B cell (primary cell): ENCODE data around the gene PELI2. TPM values are rescaled to one million over a fixed set of nuclear protein-coding genes. Genes with fewer than 3 reads are reported as not detected.

Experiments
- ATAC-seq: fragments of 200-7000 bp; cut with Tn5 transposase; one replicate; pipeline ENCODE4 v1.10.0; 2021; ENCODE audit warnings: low read depth, mild to moderate bottlenecking, moderate number of reproducible peaks, moderate library complexity
- CTCF ChIA-PET: fragments of 350-600 bp; sonication (Branson Sonifier 250); formaldehyde crosslinking; loops from one replicate; lab custom pipeline; 2021; ENCODE audit warnings: antibody characterized with exemption, inconsistent platforms; lab: Charles Lee
- POLR2A ChIA-PET: fragments of 350-600 bp; sonication (Branson Sonifier 250); formaldehyde crosslinking; loops from one replicate; lab custom pipeline; 2021; ENCODE audit warnings: antibody characterized with exemption; lab: Charles Lee
- DNase-seq: peaks from one replicate; pipeline ENCODE4 v3.0.0; 2013
- H2AFZ ChIP-seq: 2 replicates; pipeline ENCODE4 v1.6.1; 2012; ENCODE audit warnings: mild to moderate bottlenecking, low read depth, low read length; ENCODE audit not compliant: insufficient read depth, poor library complexity, severe bottlenecking
- H3K27ac ChIP-seq, 2 donors: 1 replicate in 1 of 2; 2 replicates in 1 of 2; pipeline ENCODE4 v1.5.1; 2012 to 2013; ENCODE audit warnings: low read length in 2 of 2, mild to moderate bottlenecking in 2 of 2, moderate library complexity in 1 of 2
- H3K27me3 ChIP-seq, 4 experiments: fragments of 200-600 bp in 1 of 4; sonication (generic) in 1 of 4; replicated peaks in 1 of 4; 1 replicate in 2 of 4; 2 replicates in 2 of 4; pipeline versions ENCODE4 v1.6.1 to v1.7.0; 2013 to 2016; ENCODE audit warnings: low read length in 3 of 4, mild to moderate bottlenecking in 2 of 4, mixed read lengths in 1 of 4, moderate library complexity in 1 of 4; ENCODE audit not compliant: insufficient read depth in 4 of 4, control insufficient read depth in 3 of 4; ENCODE audit errors: control extremely low read depth in 1 of 4
- H3K36me3 ChIP-seq, 2 experiments: replicated peaks in 1 of 2; 1 replicate in 1 of 2; 2 replicates in 1 of 2; pipeline versions ENCODE4 v1.6.1 to v1.7.1; 2013; ENCODE audit warnings: low read length in 1 of 2; ENCODE audit not compliant: insufficient read depth in 2 of 2, control insufficient read depth in 1 of 2; ENCODE audit errors: control extremely low read depth in 1 of 2, extremely low read depth in 1 of 2
- H3K4me1 ChIP-seq, 2 donors: fragments of 200-600 bp in 1 of 2; sonication (generic) in 1 of 2; 1 replicate in 1 of 2; 2 replicates in 1 of 2; pipeline versions ENCODE4 v1.5.1 to v1.6.1; 2013 to 2017; ENCODE audit warnings: low read length in 2 of 2; ENCODE audit not compliant: control insufficient read depth in 2 of 2, insufficient read depth in 2 of 2
- H3K4me2 ChIP-seq: replicated peaks from 2 replicates; pipeline ENCODE3; 2012; ENCODE audit warnings: mild to moderate bottlenecking, low read depth, low read length; ENCODE audit not compliant: poor library complexity, severe bottlenecking
- H3K4me3 ChIP-seq, 5 experiments: fragments of 200-600 bp in 1 of 5; sonication (generic) in 1 of 5; 1 replicate in 3 of 5; 2 replicates in 2 of 5; pipeline versions ENCODE4 v1.5.1 to v1.7.0; 2011 to 2016; ENCODE audit warnings: low read length in 4 of 5, mild to moderate bottlenecking in 4 of 5, low read depth in 2 of 5, control low read depth in 1 of 5, moderate library complexity in 1 of 5; ENCODE audit not compliant: insufficient read depth in 1 of 5; ENCODE audit errors: control extremely low read depth in 1 of 5, extremely low read depth in 1 of 5
- H3K79me2 ChIP-seq: fragments of 200-600 bp; sonication (generic); one replicate; pipeline ENCODE4 v1.6.0; 2016; ENCODE audit warnings: low read length; ENCODE audit not compliant: control insufficient read depth, insufficient read depth
- H3K9ac ChIP-seq: fragments of 200-600 bp; sonication (generic); 2 replicates; pipeline ENCODE4 v1.6.1; 2017; ENCODE audit warnings: mild to moderate bottlenecking, low read length, moderate library complexity
- H3K9me3 ChIP-seq, 3 donors: one replicate each; pipeline versions ENCODE4 v1.6.1 to v1.7.1; 2013; ENCODE audit warnings: low read length in 2 of 3; ENCODE audit not compliant: control insufficient read depth in 2 of 3, insufficient read depth in 1 of 3; ENCODE audit errors: control extremely low read depth in 1 of 3
- H4K20me1 ChIP-seq: 2 replicates; pipeline ENCODE4 v1.6.0; 2012; ENCODE audit warnings: mild to moderate bottlenecking, low read length; ENCODE audit not compliant: insufficient read depth, control insufficient read depth, poor library complexity, severe bottlenecking
- H3K27ac Mint-ChIP-seq: one replicate; pipeline ENCODE4 v1.8.0; 2021; ENCODE audit warnings: mixed read lengths
- H3K27me3 Mint-ChIP-seq: one replicate; pipeline ENCODE4 v1.8.0; 2021; ENCODE audit warnings: mixed read lengths
- H3K4me1 Mint-ChIP-seq: one replicate; pipeline ENCODE4 v1.8.0; 2021; ENCODE audit warnings: mixed read lengths
- H3K4me3 Mint-ChIP-seq: one replicate; pipeline ENCODE4 v1.8.0; 2021; ENCODE audit warnings: mixed read lengths
- H3K9me3 Mint-ChIP-seq: one replicate; pipeline ENCODE4 v1.8.0; 2022; ENCODE audit warnings: mixed read lengths; ENCODE audit not compliant: insufficient read depth
- EZH2 ChIP-seq: IDR thresholded peaks from 2 replicates; pipeline ENCODE4 v1.6.1; 2012; ENCODE audit warnings: borderline replicate concordance, low read depth, mild to moderate bottlenecking, moderate library complexity, low read length; ENCODE audit not compliant: insufficient read depth, poor library complexity, severe bottlenecking
- WGBS: methylation state at CpG from one replicate; pipeline ENCODE4 v1.1.5; 2013; ENCODE audit warnings: missing lambda C conversion rate; ENCODE audit not compliant: insufficient coverage; 5-methylcytosine and 5-hydroxymethylcytosine counted together
- intact Hi-C: fragments of 100-400 bp; cut with micrococcal nuclease; formaldehyde crosslinking; loops from one replicate; pipeline ENCODE4 v1.10.0; 2022
- polyA plus RNA-seq: library from polyadenylated mRNA; depleted of rRNA; stranded (reverse); fragments of >200 nt; gene quantifications from 2 replicates; pipeline ENCODE4 v1.2.3, GENCODE V29; 2012
- total RNA-seq, 2 donors: library from RNA; stranded (reverse); fragments of 120-200 nt in 1 of 2; gene quantifications; 1 replicate in 1 of 2; 2 replicates in 1 of 2; pipeline versions ENCODE4 v1.2.3 to v1.2.4, GENCODE V29; 2013 to 2022
- TF ChIP-seq, protein P1 (sequence below): fragments of 200-600 bp; IDR thresholded peaks from one replicate; pipeline ENCODE4 v1.8.0; 2022; ENCODE audit warnings: antibody characterized with exemption, mild to moderate bottlenecking

The PELI2 gene
- total and polyA plus RNA-seq, 2 donors (not counting 1 experiment from before 2014, with no cell fraction given), result 5.7 to 13.4 TPM

DNA sequence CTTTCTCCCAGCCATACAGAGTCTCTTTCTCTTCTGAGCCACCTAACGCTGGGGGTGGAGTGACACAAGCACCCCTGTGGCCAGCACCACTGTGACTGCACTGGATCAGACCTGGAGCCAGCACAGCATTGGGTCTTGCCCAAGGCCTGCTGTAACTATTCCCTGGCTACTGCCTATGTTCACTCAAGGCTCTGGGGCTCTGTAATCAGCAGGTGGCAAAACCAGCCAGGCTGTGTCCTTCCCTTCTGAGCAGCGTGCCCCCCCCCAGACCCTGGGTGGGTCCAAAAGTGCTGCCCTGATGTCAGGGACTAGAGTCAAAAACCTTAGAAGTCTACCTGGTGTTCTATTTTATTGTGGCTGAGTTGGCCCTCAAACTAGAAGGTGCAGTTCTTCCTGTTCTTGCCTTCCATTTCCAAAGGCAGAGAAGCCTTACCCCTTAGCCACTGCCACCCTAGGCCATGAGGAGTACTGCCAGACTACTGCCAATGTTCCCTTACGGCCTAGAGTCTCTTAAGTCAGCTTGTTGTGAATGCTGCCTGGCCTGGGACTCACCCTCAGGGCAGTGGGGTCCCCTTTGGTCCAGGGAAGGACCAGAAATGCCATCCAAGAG lies 49.9 kb downstream of the PELI2 start:
- Histone ChIP-seq H2AFZ (no peak overlapping the region), H3K4me2 (no peak overlapping the region), H3K79me2 (peaks cover 79% of the 10 kb centered on the region), H3K27ac (no peak overlapping the region), H3K9ac (no peak overlapping the region), H3K4me1 (peaks cover 0 to 11% of the 10 kb centered on the region in 2 donors), H3K36me3 (no peaks in the 10 kb centered on the region), H3K9me3 (peaks cover 3 to 17% (median 14%) of the 10 kb centered on the region in 3 donors), H3K4me3 (no peak overlapping the region), H4K20me1 (peaks cover 37% of the 10 kb centered on the region), H3K27me3 (no peaks in the 10 kb centered on the region)
- DNase-seq, result no peak
- intact Hi-C loops, result no loop called here
- no peak for TF ChIP-seq EZH2
- TF ChIP-seq, protein P1, sequence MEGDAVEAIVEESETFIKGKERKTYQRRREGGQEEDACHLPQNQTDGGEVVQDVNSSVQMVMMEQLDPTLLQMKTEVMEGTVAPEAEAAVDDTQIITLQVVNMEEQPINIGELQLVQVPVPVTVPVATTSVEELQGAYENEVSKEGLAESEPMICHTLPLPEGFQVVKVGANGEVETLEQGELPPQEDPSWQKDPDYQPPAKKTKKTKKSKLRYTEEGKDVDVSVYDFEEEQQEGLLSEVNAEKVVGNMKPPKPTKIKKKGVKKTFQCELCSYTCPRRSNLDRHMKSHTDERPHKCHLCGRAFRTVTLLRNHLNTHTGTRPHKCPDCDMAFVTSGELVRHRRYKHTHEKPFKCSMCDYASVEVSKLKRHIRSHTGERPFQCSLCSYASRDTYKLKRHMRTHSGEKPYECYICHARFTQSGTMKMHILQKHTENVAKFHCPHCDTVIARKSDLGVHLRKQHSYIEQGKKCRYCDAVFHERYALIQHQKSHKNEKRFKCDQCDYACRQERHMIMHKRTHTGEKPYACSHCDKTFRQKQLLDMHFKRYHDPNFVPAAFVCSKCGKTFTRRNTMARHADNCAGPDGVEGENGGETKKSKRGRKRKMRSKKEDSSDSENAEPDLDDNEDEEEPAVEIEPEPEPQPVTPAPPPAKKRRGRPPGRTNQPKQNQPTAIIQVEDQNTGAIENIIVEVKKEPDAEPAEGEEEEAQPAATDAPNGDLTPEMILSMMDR, result no peak
- 94% methylated on average over 3 of the region's 3 CpGs for WGBS
- Mint-ChIP-seq H3K9me3 (peaks cover 27% of the 10 kb centered on the region), H3K4me3 (no peak overlapping the region), H3K27me3 (no peaks in the 10 kb centered on the region), H3K4me1 (peaks cover 18% of the 10 kb centered on the region), H3K27ac (no peak overlapping the region)
- ChIA-PET POLR2A (no interaction called here), CTCF (no interaction called here)
- no peak for ATAC-seq

DNA sequence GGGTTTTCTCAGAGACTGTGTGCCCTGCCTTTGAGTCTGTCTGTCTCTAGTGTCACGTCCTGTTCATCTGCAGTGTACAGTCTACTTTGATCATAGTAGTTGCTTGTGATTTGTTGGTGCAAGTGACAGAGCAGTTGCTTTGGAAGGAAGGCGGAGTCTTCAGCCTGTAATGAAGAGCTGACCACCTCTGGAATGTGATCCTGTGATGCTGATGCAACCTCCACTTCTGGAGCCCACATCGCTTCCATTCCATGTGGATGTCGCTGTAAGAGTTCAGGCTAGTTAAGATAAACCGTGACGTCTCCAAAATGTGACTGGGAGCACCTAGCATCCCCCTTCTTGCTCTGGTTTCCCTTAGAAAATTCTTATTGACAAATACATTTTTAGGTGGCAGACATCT lies 51.8 kb downstream of the PELI2 start:
- H3K9ac ChIP-seq, result no peak overlapping the region
- H3K4me1 Mint-ChIP-seq, result peaks cover 31% of the 10 kb centered on the region
- no peak overlapping the region for H3K27ac Mint-ChIP-seq
- ATAC-seq (no peak), DNase-seq (no peak)
- WGBS, result 85% methylated on average over 4 of the region's 6 CpGs
- no peak overlapping the region for H3K4me3 ChIP-seq
- no peaks in the 10 kb centered on the region for H3K27me3 Mint-ChIP-seq
- H3K4me1 ChIP-seq, result peaks cover 0 to 15% of the 10 kb centered on the region in 2 donors
- no peak overlapping the region for H3K4me3 Mint-ChIP-seq
- TF ChIP-seq, protein P1, result no peak
- no peak for TF ChIP-seq EZH2
- no peak overlapping the region for H2AFZ ChIP-seq
- intact Hi-C loops, result no loop called here
- H3K36me3 ChIP-seq, result no peaks in the 10 kb centered on the region
- H3K9me3 ChIP-seq, result peaks cover 3 to 14% (median 13%) of the 10 kb centered on the region in 3 donors
- no peaks in the 10 kb centered on the region for H3K27me3 ChIP-seq
- POLR2A ChIA-PET, result no interaction called here
- H3K4me2 ChIP-seq, result no peak overlapping the region
- peaks cover 71% of the 10 kb centered on the region for H3K79me2 ChIP-seq
- CTCF ChIA-PET, result interaction anchor here (0.6 kb wide), 1 partner anchor 978 kb away, joined by 3 read pairs; no protein-coding TSS in a partner anchor
- H3K9me3 Mint-ChIP-seq, result peaks cover 10% of the 10 kb centered on the region
- H4K20me1 ChIP-seq, result peaks cover 47% of the 10 kb centered on the region
- H3K27ac ChIP-seq, result no peak overlapping the region
